ENCODE data around the gene TYW1B. TPM values are rescaled to one million over a fixed set of nuclear protein-coding genes. Genes with fewer than 3 reads are reported as not detected.
"Not testable (repeated sequence)": the region's sequence is repeated elsewhere in the genome, so short reads cannot be mapped to it uniquely, and the experiment has no call there.

Gene TYW1B
- total RNA-seq, 1 donor from 2014 or later = 1.9 TPM

GRCh38 chr7:72760602-72761001 lies 67.4 kb downstream of the TYW1B start:
- H3K4me1 Mint-ChIP-seq (ENCODE audit: unreplicated experiment) = peaks cover 4% of the 10 kb centered on the region
- no peaks in the 10 kb centered on the region for H3K36me3 Mint-ChIP-seq (ENCODE audit: low read depth, unreplicated experiment)
- no peak overlapping the region for H3K27ac Mint-ChIP-seq (ENCODE audit: unreplicated experiment)
- TF ChIP-seq CTCF (IDR thresholded peaks at IDR 0.05; ENCODE audit: unreplicated experiment) = no peak
- H3K4me3 Mint-ChIP-seq (ENCODE audit: unreplicated experiment) = no peak overlapping the region
- H3K27me3 Mint-ChIP-seq (ENCODE audit: unreplicated experiment) = peaks cover 3% of the 10 kb centered on the region
- H3K9me3 Mint-ChIP-seq (ENCODE audit: unreplicated experiment) = no peaks in the 10 kb centered on the region
- no peak for DNase-seq (ENCODE audit: low spot score)

- no peaks in the 10 kb centered on the region for H3K9me3 Mint-ChIP-seq (ENCODE audit: unreplicated experiment)
- H3K27me3 Mint-ChIP-seq (ENCODE audit: unreplicated experiment) = peaks cover 4% of the 10 kb centered on the region
- H3K4me3 Mint-ChIP-seq (ENCODE audit: unreplicated experiment) = no peak overlapping the region
- TF ChIP-seq CTCF (IDR thresholded peaks at IDR 0.05; ENCODE audit: unreplicated experiment) = no peak
- H3K4me1 Mint-ChIP-seq (ENCODE audit: unreplicated experiment) = peaks cover 6% of the 10 kb centered on the region
- no peak for DNase-seq (ENCODE audit: low spot score)
- no peak overlapping the region for H3K27ac Mint-ChIP-seq (ENCODE audit: unreplicated experiment)
- H3K36me3 Mint-ChIP-seq (ENCODE audit: low read depth, unreplicated experiment) = no peaks in the 10 kb centered on the region
Observed at GRCh38 chr7:72754312-72754711, 73.7 kb downstream of the TYW1B start.

GRCh38 chr7:72753781-72754180 lies 74.2 kb downstream of the TYW1B start:
- H3K27me3 Mint-ChIP-seq (ENCODE audit: unreplicated experiment) = peaks cover 4% of the 10 kb centered on the region
- H3K4me1 Mint-ChIP-seq (ENCODE audit: unreplicated experiment) = peaks cover 6% of the 10 kb centered on the region
- H3K27ac Mint-ChIP-seq (ENCODE audit: unreplicated experiment) = no peak overlapping the region
- no peak for TF ChIP-seq CTCF (IDR thresholded peaks at IDR 0.05; ENCODE audit: unreplicated experiment)
- H3K4me3 Mint-ChIP-seq (ENCODE audit: unreplicated experiment) = no peak overlapping the region
- no peak for DNase-seq (ENCODE audit: low spot score)
- H3K36me3 Mint-ChIP-seq (ENCODE audit: low read depth, unreplicated experiment) = no peaks in the 10 kb centered on the region
- H3K9me3 Mint-ChIP-seq (ENCODE audit: unreplicated experiment) = no peaks in the 10 kb centered on the region

- not testable (repeated sequence) for DNase-seq (ENCODE audit: low spot score); H3K36me3 Mint-ChIP-seq (ENCODE audit: low read depth, unreplicated experiment); H3K4me1 Mint-ChIP-seq (ENCODE audit: unreplicated experiment); H3K4me3 Mint-ChIP-seq (ENCODE audit: unreplicated experiment); H3K9me3 Mint-ChIP-seq (ENCODE audit: unreplicated experiment); H3K27me3 Mint-ChIP-seq (ENCODE audit: unreplicated experiment); H3K27ac Mint-ChIP-seq (ENCODE audit: unreplicated experiment)
Observed at GRCh38 chr7:72753229-72753628, 74.8 kb downstream of the TYW1B start.

GRCh38 chr7:72751978-72752377 lies 76.0 kb downstream of the TYW1B start:
- Mint-ChIP-seq H3K36me3 (ENCODE audit: low read depth, unreplicated experiment) (no peaks in the 10 kb centered on the region), H3K27ac (ENCODE audit: unreplicated experiment) (no peak overlapping the region), H3K4me3 (ENCODE audit: unreplicated experiment) (no peak overlapping the region), H3K9me3 (ENCODE audit: unreplicated experiment) (no peaks in the 10 kb centered on the region), H3K4me1 (ENCODE audit: unreplicated experiment) (peaks cover 6% of the 10 kb centered on the region), H3K27me3 (ENCODE audit: unreplicated experiment) (peaks cover 5% of the 10 kb centered on the region)
- peak; percentile 4 for TF ChIP-seq CTCF (IDR thresholded peaks at IDR 0.05; ENCODE audit: unreplicated experiment)
- DNase-seq (ENCODE audit: low spot score) = peak; percentile 30

- Mint-ChIP-seq H3K27ac (ENCODE audit: unreplicated experiment) (no peak overlapping the region), H3K36me3 (ENCODE audit: low read depth, unreplicated experiment) (no peaks in the 10 kb centered on the region), H3K27me3 (ENCODE audit: unreplicated experiment) (peaks cover 6% of the 10 kb centered on the region), H3K4me3 (ENCODE audit: unreplicated experiment) (no peak overlapping the region), H3K4me1 (ENCODE audit: unreplicated experiment) (peaks cover 6% of the 10 kb centered on the region), H3K9me3 (ENCODE audit: unreplicated experiment) (no peaks in the 10 kb centered on the region)
- TF ChIP-seq CTCF (IDR thresholded peaks at IDR 0.05; ENCODE audit: unreplicated experiment) = no peak
- no peak for DNase-seq (ENCODE audit: low spot score)
Observed at GRCh38 chr7:72751378-72751777, 76.6 kb downstream of the TYW1B start.

- not testable (repeated sequence) for H3K4me3 Mint-ChIP-seq (ENCODE audit: unreplicated experiment); H3K27me3 Mint-ChIP-seq (ENCODE audit: unreplicated experiment); H3K36me3 Mint-ChIP-seq (ENCODE audit: low read depth, unreplicated experiment)
Observed at GRCh38 chr7:72748649-72749048, 79.4 kb downstream of the TYW1B start.

GRCh38 chr7:72744244-72744926 lies 83.6 kb downstream of the TYW1B start:
- not testable (repeated sequence) for H3K27me3 Mint-ChIP-seq (ENCODE audit: unreplicated experiment)
- H3K36me3 Mint-ChIP-seq (ENCODE audit: low read depth, unreplicated experiment) = peaks cover 12% of the 10 kb centered on the region

More at GRCh38 chr7:72748649-72749048, 79.4 kb downstream of the TYW1B start:
- not testable (repeated sequence) for H3K4me1 Mint-ChIP-seq (ENCODE audit: unreplicated experiment); H3K27ac Mint-ChIP-seq (ENCODE audit: unreplicated experiment); H3K9me3 Mint-ChIP-seq (ENCODE audit: unreplicated experiment); DNase-seq (ENCODE audit: low spot score)

More at GRCh38 chr7:72744244-72744926, 83.6 kb downstream of the TYW1B start:
- not testable (repeated sequence) for H3K4me1 Mint-ChIP-seq (ENCODE audit: unreplicated experiment); H3K4me3 Mint-ChIP-seq (ENCODE audit: unreplicated experiment); DNase-seq (ENCODE audit: low spot score); H3K9me3 Mint-ChIP-seq (ENCODE audit: unreplicated experiment); H3K27ac Mint-ChIP-seq (ENCODE audit: unreplicated experiment)
